Effector CD8-positive, alpha-beta T cell (primary cell): ENCODE results near the gene ORM1.
"Not testable (repeated sequence)": the region's sequence is repeated elsewhere in the genome, so short reads cannot be mapped to it uniquely, and the experiment has no call there.

ENCODE experiments used
- DNase-seq: peaks from one replicate; lab custom pipeline; 2025; lab: John Stamatoyannopoulos, UW
- total RNA-seq, 4 experiments: gene quantifications; one replicate each; lab custom pipeline; 2026; lab: John Stamatoyannopoulos, UW

ORM1 gene
- 0 reads per million in 4 experiments for total RNA-seq

GRCh38 chr9:114322831-114323531, at the start of gene ORM1:
ORM1 (plus strand) TSS chr9:114323098; CDS start chr9:114323134, 36 bp downstream.
- not testable (repeated sequence) for DNase-seq

DNA sequence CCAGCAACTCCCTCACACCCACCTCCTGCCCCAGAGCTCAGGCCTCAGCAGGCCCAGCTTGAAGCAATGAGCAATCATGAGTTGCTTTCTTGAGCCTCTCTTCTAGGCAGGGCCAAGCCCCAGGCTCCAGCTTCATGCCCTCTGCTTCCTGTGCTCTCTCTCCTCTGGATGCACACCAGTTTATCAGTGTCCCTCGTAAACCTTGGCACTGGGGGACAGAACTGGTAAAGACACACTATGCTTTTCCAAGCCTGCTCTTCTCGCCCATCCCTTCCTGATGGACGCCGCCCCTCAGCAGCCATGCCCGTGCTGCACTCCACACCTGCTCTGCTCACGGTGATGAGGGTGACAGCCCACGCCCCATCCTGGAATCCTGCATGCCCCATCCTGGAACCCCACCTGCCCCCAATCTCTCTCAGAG, 49.4 kb upstream of the ORM1 start:
- no peak for DNase-seq

DNA sequence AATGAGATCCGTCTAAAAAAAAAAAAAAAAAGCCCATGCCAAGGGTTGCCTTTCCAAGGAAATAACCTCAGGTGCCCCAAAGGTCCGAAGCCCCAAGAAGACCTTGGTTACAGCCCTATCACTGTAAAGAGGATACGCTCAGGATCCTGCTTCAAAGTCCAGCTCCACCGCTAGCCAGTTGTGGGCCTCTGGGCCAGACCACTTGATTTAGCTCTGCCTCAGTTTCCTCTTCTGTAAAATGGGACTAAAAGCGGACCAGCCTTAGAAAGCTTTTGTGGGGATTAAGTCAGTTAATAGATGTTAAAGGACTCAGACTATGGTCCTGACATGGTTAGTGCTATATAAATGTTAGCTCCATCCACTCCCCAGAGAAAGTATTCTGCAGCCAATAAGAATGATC, 48.7 kb upstream of the ORM1 start:
- no peak for DNase-seq

GRCh38 chr9:114275246-114276004, 47.5 kb upstream of the ORM1 start:
- DNase-seq: no peak

DNA sequence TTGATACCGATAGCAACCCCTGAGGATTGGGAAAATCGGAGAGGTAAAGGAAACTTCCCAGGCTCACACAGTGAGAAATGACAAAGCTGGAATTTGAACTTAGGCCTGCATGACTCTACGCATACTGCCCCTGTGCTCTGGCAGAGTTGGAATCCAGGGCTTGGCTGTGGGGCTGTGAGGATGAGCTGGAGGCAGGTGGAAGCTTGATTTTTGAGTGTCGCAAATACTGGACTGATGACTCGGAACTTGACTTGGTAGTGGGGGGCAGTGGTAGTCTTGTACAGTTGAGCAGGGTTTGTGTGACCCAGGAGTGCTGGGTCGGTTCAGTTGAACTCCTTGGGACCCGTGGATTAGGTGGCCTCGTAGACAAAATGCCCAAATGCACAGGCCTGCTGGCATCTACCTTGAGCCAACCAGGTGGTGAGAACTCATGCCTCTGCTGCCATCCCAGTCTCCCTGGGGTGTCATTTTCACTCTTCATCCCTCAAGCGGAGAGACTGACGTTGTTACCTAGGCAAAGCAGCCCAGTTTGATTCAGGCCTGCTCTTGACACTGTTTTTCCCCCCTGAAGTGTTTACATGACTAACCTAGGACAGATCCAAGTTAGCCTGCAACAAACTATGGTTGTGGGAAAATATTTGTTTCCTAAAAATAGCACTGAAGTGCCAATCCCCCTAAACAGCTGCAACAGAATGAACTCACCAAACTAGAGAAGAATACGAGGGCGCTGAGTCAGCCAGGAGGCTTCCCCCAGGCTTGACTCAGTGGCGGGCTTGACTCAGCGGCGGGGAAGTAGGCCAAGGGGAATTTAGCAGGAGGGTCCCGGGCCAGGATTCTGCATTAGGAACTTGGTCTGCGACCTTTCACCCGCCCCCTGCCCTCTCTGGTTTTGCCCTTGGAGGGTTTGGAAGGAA, 45.7 kb upstream of the ORM1 start:
- DNase-seq: no peak

DNA sequence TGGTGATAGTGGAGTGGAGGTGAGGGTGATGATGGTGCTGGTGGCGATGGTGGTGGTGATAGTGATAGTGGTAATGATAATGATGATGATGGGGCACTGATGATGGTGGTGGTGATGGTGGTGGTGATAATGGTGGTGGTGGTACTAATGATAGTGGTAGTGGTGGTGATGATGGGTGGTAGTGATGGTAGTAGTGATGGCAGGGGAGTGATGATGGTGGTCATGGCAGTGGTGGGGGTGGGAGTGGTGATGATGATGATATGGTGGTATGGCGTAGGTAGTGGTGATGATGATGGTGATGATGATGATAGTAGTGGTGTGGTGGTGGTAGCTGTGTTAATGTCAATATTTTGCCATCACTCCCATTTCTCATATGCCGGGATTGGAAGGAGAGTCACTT, 44.5 kb upstream of the ORM1 start:
- no peak for DNase-seq

DNA sequence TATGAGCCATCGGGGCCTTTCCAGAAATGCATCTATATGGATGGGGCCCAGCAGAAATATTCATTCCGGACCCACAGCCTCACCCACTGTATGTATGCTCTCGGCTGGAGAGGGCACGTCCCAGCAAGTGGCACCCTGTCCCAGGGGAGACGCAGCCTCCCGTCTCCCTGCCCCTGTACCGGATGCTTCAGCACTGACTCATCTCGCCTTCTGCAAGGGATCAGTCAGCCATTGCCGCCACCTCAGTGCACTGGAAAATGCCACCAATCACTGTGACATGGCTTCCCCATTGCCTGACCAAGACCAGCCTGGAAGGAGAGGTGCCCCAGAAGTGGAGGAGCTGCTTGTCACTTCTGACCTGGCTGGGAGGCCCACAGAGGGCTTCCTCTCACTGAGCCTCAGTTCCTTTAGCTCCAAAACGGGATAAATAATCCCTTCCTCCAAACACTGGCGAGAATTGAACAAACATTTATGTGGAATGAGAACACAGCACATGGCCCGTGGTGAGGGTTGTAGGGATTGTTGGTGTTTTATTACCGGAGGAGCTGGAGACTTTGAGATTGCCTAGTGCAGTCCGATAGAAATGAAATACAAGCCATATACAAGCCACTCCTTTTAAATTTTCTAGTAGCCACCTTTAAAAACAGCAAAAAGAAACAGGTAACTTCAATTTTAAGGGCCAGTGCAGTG, 43.9 kb upstream of the ORM1 start:
- DNase-seq: no peak

GRCh38 chr9:114279693-114280092, 43.2 kb upstream of the ORM1 start:
- no peak for DNase-seq

- no peak for DNase-seq
Measured at GRCh38 chr9:114280636-114281472, 42.0 kb upstream of the ORM1 start.

- no peak for DNase-seq
Measured at GRCh38 chr9:114281473-114282103, 41.3 kb upstream of the ORM1 start.

DNA sequence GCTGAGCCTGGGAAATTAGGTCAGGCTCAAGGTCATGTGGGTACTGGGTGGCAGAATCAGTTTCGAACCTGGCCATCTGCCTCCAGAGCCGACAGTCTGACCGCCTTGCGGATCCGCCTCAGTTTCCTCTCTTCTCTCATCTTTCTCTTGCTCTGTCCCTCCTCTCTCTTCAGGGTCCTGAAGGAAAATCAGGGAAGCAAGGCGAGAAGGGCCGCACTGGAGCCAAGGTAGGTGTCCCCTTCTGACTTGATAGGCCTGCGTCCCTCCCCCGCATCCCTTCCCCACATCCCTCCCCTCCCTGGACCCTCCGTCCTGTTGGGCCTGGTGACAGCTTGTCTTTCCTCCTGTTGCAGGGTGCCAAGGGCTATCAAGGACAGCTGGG, 40.8 kb upstream of the ORM1 start:
- no peak for DNase-seq

DNA sequence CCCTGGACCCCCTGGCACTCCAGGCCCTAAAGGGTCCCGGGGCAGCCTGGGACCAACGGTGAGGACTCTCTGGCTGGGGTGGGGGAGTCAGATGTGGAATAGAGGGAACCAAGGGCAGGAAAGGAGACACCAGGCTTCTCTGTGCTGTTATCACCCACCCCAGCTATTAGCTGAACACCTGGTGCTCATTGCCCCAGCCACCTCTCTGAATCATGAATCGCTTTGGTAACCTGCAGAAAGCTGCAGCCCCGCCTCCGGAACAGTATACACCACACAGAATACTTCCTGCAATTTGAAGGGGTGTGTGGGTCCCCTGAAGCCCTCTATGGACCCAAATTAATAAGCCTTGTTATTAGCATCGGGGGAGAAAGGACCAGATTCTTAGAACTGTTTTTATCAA, 40.4 kb upstream of the ORM1 start:
- DNase-seq: no peak

DNA sequence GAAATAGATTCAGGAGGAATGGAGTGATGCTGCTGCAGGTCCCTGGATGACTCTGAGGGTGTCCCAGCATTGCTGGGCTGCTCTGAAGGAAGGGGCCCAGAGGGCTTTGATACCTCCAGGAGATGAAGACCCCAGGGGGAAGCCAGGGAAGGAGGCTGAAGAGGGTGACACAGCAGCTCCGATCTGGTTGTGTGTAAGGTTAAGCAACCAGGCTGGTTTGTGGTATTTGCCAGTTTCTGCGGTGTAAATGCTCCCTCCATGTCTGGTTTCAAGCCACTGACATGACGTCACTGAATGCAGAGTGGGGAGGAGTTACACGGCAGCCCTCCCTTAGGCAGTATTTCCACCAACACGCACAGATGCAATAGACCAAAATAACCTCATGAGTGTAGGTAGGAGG, 40.0 kb upstream of the ORM1 start:
- no peak for DNase-seq

GRCh38 chr9:114283551-114284111, 39.3 kb upstream of the ORM1 start:
- no peak for DNase-seq

DNA sequence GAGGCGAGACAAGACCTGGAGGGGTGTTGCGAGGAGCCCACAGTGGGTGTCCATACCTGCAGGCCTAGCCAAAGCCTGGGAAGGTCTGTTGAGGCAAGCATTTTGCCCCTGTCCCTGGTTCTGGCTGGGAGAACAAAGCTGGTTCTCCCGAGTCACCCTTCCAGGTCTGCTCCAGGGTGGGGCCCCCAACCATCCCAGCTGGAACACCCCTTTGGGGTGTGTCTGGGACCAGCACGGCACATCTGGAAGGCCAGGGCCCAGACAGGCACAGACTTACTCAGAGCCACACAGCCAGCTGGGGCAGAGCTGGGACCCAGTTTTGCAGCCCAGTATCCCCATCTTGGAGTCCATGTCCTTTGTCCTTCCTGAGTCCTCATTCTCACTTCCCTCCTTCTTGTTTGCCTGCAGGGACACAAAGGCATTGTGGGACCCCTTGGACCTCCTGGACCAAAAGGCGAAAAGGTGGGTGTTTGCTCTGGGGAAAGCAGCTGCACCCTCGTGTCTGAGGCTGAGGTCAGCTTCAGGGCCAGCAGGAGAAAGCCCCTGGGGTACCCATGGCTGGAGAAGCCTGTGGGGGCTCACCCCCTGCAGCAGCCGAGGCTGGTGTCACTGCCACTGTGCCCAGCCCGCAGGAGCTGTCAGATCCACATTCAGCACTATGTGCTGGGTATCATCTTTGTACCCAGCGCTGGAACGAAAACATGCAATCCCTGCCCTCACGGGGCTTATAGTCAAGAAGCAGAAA, 38.4 kb upstream of the ORM1 start:
- no peak for DNase-seq

DNA sequence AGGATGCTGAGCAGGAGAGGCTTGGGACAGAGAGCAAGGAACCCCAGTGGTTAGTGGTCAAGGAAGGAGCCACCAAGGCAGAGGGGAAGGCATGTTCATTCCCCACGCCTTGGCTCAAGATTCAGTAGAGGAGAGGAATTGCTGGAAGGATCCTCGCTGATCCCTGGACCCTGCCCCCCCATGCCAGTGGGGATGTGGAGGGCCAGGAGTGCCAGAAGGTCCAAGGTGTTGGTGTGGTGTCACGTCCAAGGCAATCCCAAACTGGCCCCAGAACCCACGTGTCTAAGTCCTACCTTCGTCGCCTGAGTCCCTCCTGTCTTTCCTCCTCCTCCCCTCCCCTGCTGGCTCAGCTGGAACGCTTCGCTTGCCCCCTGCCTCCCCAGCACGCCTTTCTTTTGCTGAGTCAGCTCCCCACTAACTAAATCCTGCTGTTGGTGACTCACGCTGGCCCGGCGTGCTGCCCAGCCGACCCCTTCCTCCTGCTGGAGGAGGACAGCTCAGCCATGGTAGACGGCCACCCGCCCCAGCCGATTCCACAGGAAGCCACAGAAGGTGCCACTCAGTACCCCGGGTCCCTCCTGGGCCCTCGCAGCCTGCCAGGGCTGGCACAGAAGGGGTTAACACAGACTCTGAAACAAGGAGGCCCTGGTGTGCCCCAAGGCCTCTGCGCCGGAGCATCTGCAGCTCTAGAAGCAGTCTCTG, 37.6 kb upstream of the ORM1 start:
- DNase-seq: no peak

GRCh38 chr9:114286146-114286679, 36.7 kb upstream of the ORM1 start:
- no peak for DNase-seq

- DNase-seq: no peak
Measured at GRCh38 chr9:114287001-114287762, 35.7 kb upstream of the ORM1 start.
